ENCODE data around the gene GH1.
"Not testable (repeated sequence)": the region's sequence is repeated elsewhere in the genome, so short reads cannot be mapped to it uniquely, and the experiment has no call there.

The GH1 gene

GRCh38 chr17:63925615-63926014 is 7.0 kb upstream of the GH1 start:
- no peak for DNase-seq

- DNase-seq = not testable (repeated sequence)
Observed at GRCh38 chr17:63922402-63922801, 3.8 kb upstream of the GH1 start.

GRCh38 chr17:63920779-63921178 is 2.1 kb upstream of the GH1 start:
- not testable (repeated sequence) for DNase-seq

GRCh38 chr17:63920050-63920449 is 1.4 kb upstream of the GH1 start:
- DNase-seq = not testable (repeated sequence)

GRCh38 chr17:63919311-63919723 is 678 bp upstream of the GH1 start:
- peak; percentile 80 to 83 for DNase-seq

GRCh38 chr17:63918305-63918704 is 334 bp downstream of the GH1 start:
- DNase-seq = no peak

- DNase-seq = no peak
Observed at GRCh38 chr17:63917646-63918045, 993 bp downstream of the GH1 start.

- not testable (repeated sequence) for DNase-seq
Observed at GRCh38 chr17:63917206-63917605, 1.4 kb downstream of the GH1 start.

- DNase-seq = no peak
Observed at GRCh38 chr17:63916566-63917185, 2.0 kb downstream of the GH1 start.

- DNase-seq = not testable (repeated sequence)
Observed at GRCh38 chr17:63915753-63916152, 2.9 kb downstream of the GH1 start.

- no peak for DNase-seq
Observed at GRCh38 chr17:63914471-63914870, 4.2 kb downstream of the GH1 start.

- peak; percentile 78 to 82 for DNase-seq
Observed at GRCh38 chr17:63911657-63912100, 7.0 kb downstream of the GH1 start.

- DNase-seq = no peak
Observed at GRCh38 chr17:63911041-63911635, 7.5 kb downstream of the GH1 start, which contains the start of gene CSHL1. CSHL1 (minus strand) TSS chr17:63911258; CDS start chr17:63911196, 62 bp downstream.

- DNase-seq = no peak
Observed at GRCh38 chr17:63910096-63910495, 8.5 kb downstream of the GH1 start.

- not testable (repeated sequence) for DNase-seq
Observed at GRCh38 chr17:63909586-63909985, 9.1 kb downstream of the GH1 start.

GRCh38 chr17:63907161-63907778 is 11.4 kb downstream of the GH1 start:
- peak in 1 of 2 experiments; percentile 42 for DNase-seq

- DNase-seq = not testable (repeated sequence)
Observed at GRCh38 chr17:63904796-63905195, 13.8 kb downstream of the GH1 start.

- not testable (repeated sequence) for DNase-seq
Observed at GRCh38 chr17:63903787-63904201, 14.8 kb downstream of the GH1 start.

- not testable (repeated sequence) for DNase-seq
Observed at GRCh38 chr17:63901971-63902370, 16.7 kb downstream of the GH1 start.

GRCh38 chr17:63898899-63899798 is 19.5 kb downstream of the GH1 start:
- peak; percentile 46 to 62 for DNase-seq

- DNase-seq = not testable (repeated sequence)
Observed at GRCh38 chr17:63896524-63897354, 21.9 kb downstream of the GH1 start, which contains the start of gene CSH1. CSH1 (minus strand) TSS chr17:63896574; CDS start chr17:63896511, 63 bp downstream.

- not testable (repeated sequence) for DNase-seq
Observed at GRCh38 chr17:63894821-63895220, 23.8 kb downstream of the GH1 start.

All from activated T-cell treated with anti-CD3 and anti-CD28 coated beads, Interleukin-2, amount 50 U/mL, for 48 hours (primary cell).